K562 treated with DMSO at 1 percent for 4 hours (cell line): ENCODE data around the gene ANK3. TPM values are rescaled to one million over a fixed set of nuclear protein-coding genes. Genes with fewer than 3 reads are reported as not detected.

ENCODE experiments used
- total RNA-seq: library from RNA; unstranded; fragments of 300-600 nt; gene quantifications from 2 replicates; pipeline ENCODE4 v1.2.3, GENCODE V29; 2022; ENCODE audit not compliant: insufficient read depth

The ANK3 gene
- total RNA-seq = 27.3 and 31.2 TPM in 2 replicates

DNA sequence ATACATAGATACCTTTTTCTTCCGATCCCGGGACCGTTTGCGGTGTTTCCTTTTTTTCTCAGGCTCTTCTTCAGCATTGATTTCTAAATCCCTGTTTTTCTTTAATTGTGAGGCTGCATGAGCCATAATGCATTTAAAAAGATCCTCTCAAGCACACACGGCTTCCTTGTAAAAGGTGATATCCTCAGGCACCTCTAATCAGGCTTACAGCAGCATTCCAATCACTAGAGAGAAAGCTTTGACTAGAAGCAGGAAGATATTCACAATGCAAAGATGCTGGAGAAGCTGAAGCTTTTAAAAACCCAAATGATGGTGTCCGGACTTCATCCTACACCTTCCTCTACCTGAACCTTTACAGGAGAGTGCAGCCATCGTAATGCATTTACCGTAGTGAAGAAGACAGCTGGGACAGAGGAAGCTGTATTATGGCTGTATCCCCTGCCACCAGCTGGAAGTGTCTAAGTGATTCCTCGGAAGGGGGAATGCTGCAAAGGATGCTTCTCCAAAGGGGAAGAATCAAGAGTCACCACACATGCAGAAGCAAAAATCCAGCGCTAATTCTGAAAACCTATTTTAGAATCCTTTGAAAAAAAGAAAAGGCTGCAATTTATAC, at the start of gene ANK3:
TSS of gene ANK3 (minus strand) at position 463 of the 613 bp plus-strand sequence. CDS start at position 126, 337 bp downstream.

